GM12872 (cell line): ENCODE results near the gene CATSPER3.

ENCODE experiments used
- TF ChIP-seq, protein P1 (sequence below): IDR thresholded peaks from 3 replicates; pipeline ENCODE4 v1.5.1; 2011; ENCODE audit warnings: low read depth, mild to moderate bottlenecking, low read length, moderate library complexity; ENCODE audit not compliant: insufficient read depth

CATSPER3 gene

DNA sequence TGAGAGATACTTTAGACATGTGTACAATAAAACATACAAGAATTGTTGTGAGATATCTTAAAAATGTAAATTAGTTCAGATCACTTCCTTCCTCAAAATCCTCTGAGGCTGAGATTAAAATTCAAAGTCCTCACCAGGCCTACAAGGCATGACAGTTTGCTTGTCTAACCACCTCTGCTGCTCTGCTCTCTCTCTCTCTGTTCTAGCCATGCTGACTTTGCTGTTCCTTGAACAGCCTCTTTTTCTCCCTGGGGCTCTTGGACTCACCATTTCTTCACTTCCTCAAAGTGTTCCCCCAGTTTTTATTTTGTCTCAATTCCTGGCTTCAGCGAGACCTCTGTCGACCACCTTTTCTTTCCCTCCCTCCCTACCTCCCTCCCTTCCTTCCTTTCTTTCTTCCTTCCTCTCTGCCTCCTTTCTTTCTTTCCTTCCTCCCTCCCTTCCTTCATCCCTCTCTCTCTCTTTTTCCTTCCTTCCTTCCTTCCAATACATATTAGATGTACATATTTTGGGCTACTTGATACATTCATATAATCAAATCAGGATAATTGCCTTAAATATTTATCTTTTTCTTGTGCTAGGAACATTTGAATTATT, 27.0 kb downstream of the CATSPER3 start:
- TF ChIP-seq, protein P1, sequence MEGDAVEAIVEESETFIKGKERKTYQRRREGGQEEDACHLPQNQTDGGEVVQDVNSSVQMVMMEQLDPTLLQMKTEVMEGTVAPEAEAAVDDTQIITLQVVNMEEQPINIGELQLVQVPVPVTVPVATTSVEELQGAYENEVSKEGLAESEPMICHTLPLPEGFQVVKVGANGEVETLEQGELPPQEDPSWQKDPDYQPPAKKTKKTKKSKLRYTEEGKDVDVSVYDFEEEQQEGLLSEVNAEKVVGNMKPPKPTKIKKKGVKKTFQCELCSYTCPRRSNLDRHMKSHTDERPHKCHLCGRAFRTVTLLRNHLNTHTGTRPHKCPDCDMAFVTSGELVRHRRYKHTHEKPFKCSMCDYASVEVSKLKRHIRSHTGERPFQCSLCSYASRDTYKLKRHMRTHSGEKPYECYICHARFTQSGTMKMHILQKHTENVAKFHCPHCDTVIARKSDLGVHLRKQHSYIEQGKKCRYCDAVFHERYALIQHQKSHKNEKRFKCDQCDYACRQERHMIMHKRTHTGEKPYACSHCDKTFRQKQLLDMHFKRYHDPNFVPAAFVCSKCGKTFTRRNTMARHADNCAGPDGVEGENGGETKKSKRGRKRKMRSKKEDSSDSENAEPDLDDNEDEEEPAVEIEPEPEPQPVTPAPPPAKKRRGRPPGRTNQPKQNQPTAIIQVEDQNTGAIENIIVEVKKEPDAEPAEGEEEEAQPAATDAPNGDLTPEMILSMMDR, result no peak

DNA sequence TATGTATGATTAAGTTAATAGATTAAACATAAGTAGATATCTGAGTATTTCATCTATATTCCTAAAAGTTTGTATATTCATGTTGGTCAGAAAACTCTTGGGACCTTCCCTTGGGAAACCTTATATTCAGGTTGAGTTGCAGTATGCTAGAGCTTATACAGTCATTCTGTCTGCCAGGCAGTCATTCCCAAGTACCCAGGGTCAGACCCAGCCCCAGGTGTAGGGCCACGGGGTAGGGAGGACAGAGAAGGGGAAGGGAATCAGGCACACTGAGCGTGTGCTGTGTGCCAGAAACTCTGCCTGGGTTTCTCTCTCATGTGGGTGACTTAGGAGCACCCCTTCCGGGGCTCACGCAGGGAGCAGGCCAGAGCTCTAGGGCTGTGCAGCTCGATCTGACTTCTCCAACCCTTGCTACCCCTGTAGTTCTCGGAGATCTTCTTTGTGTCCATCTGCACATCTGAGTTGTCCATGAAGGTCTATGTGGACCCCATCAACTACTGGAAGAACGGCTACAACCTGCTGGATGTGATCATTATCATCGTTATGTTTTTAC, 28.2 kb downstream of the CATSPER3 start:
- TF ChIP-seq, protein P1, result no peak

DNA sequence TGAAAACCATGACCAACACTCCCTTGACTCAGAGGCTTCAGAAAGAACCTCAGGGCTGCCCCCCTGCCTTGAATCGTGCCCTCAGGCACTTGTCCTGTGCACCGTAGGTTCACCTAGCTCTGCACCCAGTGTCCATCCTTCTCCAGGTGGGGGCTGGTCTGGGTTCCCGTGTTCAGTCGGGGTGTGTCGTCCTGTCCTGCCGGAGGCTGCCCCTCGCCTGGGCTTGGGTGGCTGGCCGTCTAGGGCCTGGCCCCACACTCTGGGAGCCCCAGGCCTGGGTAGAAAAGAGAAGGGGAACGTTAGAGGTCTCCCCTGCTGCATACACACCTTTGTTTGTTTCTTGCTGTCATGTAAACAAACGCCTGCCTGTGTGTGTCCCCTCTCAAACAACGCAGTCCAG, 29.3 kb downstream of the CATSPER3 start:
- TF ChIP-seq, protein P1, result no peak

DNA sequence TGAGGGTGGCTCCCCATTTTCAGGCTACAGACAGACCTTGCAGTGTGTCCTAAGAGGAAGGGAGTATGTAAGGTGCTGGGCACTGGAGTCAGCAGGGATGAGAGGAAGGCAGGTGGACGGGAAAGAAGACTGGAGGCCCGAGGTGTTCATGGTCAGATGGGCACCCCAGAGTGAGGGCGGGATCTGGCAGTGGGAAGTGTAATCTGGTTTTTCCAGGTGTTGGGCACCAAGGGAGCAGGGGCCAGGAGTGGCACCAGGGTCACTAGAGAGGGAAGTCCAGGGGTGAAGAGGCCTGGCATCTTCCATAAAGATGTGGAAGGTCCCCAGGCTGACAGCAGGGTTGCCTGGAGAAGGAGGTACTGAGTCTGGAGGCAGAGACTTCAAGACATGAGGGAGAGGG, 36.7 kb downstream of the CATSPER3 start:
- TF ChIP-seq, protein P1, result no peak

DNA sequence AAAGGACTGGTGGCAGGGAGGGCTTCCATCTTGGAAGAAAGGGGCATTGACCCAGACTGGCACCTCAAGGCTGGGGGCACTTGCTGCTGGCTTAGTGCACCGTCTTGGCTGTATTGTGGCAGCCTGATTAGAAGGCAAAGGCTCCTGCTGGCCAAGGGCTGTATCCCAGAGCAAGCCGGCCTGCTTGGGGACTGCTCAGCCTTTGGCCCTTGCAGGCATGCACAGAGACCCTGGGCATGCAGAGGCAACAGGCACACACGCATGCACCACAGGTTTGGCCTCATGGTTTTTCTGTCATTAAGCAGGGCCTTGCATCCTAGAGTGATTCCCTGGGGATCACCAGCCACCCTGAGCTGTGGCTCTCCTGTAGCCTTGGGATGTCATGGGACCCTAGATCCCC, 37.4 kb downstream of the CATSPER3 start:
- TF ChIP-seq, protein P1, result no peak

DNA sequence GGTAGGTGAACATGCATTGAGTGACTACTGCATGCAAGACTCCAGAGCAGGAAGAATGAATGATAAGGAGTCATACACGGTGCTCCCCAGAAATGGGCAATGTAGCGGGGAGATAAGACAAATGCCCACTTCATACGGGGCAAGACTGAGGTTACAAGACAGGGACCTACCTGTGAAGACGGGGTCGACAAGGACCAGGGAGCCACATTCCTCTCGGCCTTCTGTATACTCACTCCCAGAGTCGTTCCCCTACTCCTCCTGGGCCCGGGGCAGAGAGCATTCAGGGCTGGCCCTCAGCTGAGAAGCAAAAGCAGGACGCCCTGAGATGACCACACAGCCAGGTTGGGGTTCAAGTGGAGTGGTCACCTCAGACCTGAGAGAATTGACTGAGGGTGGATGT, 39.6 kb downstream of the CATSPER3 start:
- TF ChIP-seq, protein P1, result no peak

DNA sequence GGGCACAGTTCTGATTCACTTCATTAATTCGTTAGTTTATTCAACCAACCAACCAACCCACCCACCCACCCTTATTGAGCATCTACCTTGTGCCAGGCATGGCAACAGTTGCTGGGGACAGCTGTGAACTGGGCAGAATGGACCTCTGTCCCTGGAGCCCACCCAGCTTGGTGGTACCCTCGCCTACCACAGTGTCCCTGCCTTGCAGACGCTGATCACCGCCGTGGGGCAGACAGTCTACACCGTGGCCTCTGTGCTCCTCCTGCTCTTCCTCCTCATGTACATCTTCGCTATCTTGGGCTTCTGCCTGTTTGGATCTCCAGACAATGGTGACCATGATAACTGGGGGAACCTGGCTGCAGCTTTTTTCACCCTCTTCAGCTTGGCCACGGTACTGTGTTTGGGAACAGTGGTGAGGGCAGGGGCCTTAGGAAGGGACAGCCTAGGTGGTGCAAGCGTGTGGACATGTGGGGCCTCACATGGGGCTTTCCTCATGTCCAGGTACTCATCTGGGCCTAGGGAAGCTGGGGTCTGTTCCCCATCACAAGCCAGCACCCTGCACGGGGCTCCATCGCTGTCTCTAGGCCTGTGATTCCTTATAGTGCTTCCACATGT, 40.1 kb downstream of the CATSPER3 start:
- TF ChIP-seq, protein P1, result no peak
